HepG2 (cell line): Measurements from ENCODE around the gene ENDOD1. TPM values are rescaled to one million over a fixed set of nuclear protein-coding genes. Genes with fewer than 3 reads are reported as not detected.

Source experiments
- FOXP4 ChIP-seq: sonication (generic); formaldehyde crosslinking; IDR thresholded peaks from 2 replicates; pipeline ENCODE4 v1.4.0; 2020; ENCODE audit warnings: missing genetic modification reagents
- GLMP ChIP-seq: sonication (generic); formaldehyde crosslinking; IDR thresholded peaks from 2 replicates; pipeline ENCODE4 v1.9.0; 2021; ENCODE audit warnings: missing genetic modification reagents, mild to moderate bottlenecking, borderline replicate concordance
- HNRNPH1 ChIP-seq: fragments of 200-400 bp; formaldehyde crosslinking; optimal IDR thresholded peaks from 2 replicates; pipeline ENCODE3; 2017; ENCODE audit warnings: mild to moderate bottlenecking, low read depth, low read length
- PTBP1 ChIP-seq: fragments of 200-400 bp; formaldehyde crosslinking; IDR thresholded peaks from 2 replicates; pipeline ENCODE4 v1.6.1; 2018; ENCODE audit warnings: low read length, low read depth; ENCODE audit not compliant: poor library complexity, severe bottlenecking
- RARG ChIP-seq: sonication (generic); formaldehyde crosslinking; IDR thresholded peaks from 2 replicates; pipeline ENCODE4 v1.4.0; 2020; ENCODE audit warnings: low read depth, mild to moderate bottlenecking, missing genetic modification reagents
- RFX3 ChIP-seq: IDR thresholded peaks from 2 replicates; pipeline ENCODE4 v1.6.1; 2016; ENCODE audit warnings: missing biosample characterization, missing genetic modification reagents
- SP4 ChIP-seq: sonication (generic); formaldehyde crosslinking; IDR thresholded peaks from 2 replicates; pipeline ENCODE4 v1.8.1; 2023; ENCODE audit warnings: mild to moderate bottlenecking, missing genetic modification reagents
- TAF1 ChIP-seq: sonication (generic); formaldehyde crosslinking; IDR thresholded peaks from 2 replicates; pipeline ENCODE4 v1.4.0; 2020; ENCODE audit warnings: missing genetic modification reagents
- ZNF251 ChIP-seq: sonication (generic); formaldehyde crosslinking; IDR thresholded peaks from 2 replicates; pipeline ENCODE4 v1.9.0; 2021; ENCODE audit warnings: mild to moderate bottlenecking, missing genetic modification reagents
- ZNF281 ChIP-seq: sonication (generic); formaldehyde crosslinking; IDR thresholded peaks from 2 replicates; pipeline ENCODE4 v1.4.0; 2020; ENCODE audit warnings: missing genetic modification reagents, borderline replicate concordance
- ZNF652 ChIP-seq: IDR thresholded peaks from 2 replicates; pipeline ENCODE4 v1.6.1; 2016; ENCODE audit warnings: low read depth, borderline replicate concordance
- ZNF737 ChIP-seq: sonication (generic); formaldehyde crosslinking; IDR thresholded peaks from 2 replicates; pipeline ENCODE4 v1.5.0; 2020; ENCODE audit warnings: missing genetic modification reagents, mild to moderate bottlenecking, borderline replicate concordance
- ZSCAN9 ChIP-seq: IDR thresholded peaks from 2 replicates; pipeline ENCODE4 v1.6.1; 2016; ENCODE audit warnings: borderline replicate concordance
- polyA plus RNA-seq, 8 experiments: library from polyadenylated mRNA; depleted of rRNA in 3 of 8; stranded (reverse) in 7 of 8; unstranded in 1 of 8; fragments of >200 nt; fragmentation: Illumina TruSeq in 4 of 8; extraction: Trizol in 4 of 8; gene quantifications; 2 replicates each; pipeline versions ENCODE4 v1.2.1 to v1.2.3, GENCODE V29; 2011 to 2016; ENCODE audit warnings: low read depth in 4 of 8, missing spikeins in 1 of 8, mixed read lengths in 1 of 8; ENCODE audit not compliant: insufficient read depth in 1 of 8
- total RNA-seq, 5 experiments: library from RNA; depleted of rRNA; stranded (reverse); fragments of >200 nt; fragmentation: Illumina TruSeq; extraction: Trizol; gene quantifications; 2 replicates each; pipeline ENCODE4 v1.2.3, GENCODE V29; 2016; ENCODE audit warnings: low read depth in 1 of 5
- TF ChIP-seq, protein P1 (sequence below): sonication (generic); formaldehyde crosslinking; IDR thresholded peaks from 2 replicates; pipeline ENCODE4 v1.5.0; 2020; ENCODE audit warnings: missing genetic modification reagents
- TF ChIP-seq, protein P2 (sequence below): sonication (generic); formaldehyde crosslinking; IDR thresholded peaks from 2 replicates; pipeline ENCODE4 v1.4.0; 2020; ENCODE audit warnings: missing genetic modification reagents
- TF ChIP-seq, protein P3 (sequence below): sonication (generic); formaldehyde crosslinking; IDR thresholded peaks from 2 replicates; pipeline ENCODE4 v1.5.0; 2020; ENCODE audit warnings: missing genetic modification reagents

The ENDOD1 gene
- total and polyA plus RNA-seq, 2 of the 13 experiments (the other 11 are each of a cell fraction or from before 2014, with no cell fraction given) = 2.0 to 6.8 TPM

- no peak for TF ChIP-seq GLMP (CRISPR knock-in tag)
- TF ChIP-seq, protein P1, sequence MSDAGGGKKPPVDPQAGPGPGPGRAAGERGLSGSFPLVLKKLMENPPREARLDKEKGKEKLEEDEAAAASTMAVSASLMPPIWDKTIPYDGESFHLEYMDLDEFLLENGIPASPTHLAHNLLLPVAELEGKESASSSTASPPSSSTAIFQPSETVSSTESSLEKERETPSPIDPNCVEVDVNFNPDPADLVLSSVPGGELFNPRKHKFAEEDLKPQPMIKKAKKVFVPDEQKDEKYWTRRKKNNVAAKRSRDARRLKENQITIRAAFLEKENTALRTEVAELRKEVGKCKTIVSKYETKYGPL = 0 out of 2 replicates have a peak, but pooled peaks have one; percentile 32
- TF ChIP-seq ZNF251 (CRISPR knock-in tag) = no peak
- no peak for TF ChIP-seq ZSCAN9 (CRISPR knock-in tag)
- no peak for TF ChIP-seq ZNF652 (CRISPR knock-in tag)
- TF ChIP-seq HNRNPH1 = no peak
- TF ChIP-seq RFX3 (CRISPR knock-in tag) = no peak
- TF ChIP-seq TAF1 (CRISPR knock-in tag) = peak; percentile 69
- TF ChIP-seq, protein P2, sequence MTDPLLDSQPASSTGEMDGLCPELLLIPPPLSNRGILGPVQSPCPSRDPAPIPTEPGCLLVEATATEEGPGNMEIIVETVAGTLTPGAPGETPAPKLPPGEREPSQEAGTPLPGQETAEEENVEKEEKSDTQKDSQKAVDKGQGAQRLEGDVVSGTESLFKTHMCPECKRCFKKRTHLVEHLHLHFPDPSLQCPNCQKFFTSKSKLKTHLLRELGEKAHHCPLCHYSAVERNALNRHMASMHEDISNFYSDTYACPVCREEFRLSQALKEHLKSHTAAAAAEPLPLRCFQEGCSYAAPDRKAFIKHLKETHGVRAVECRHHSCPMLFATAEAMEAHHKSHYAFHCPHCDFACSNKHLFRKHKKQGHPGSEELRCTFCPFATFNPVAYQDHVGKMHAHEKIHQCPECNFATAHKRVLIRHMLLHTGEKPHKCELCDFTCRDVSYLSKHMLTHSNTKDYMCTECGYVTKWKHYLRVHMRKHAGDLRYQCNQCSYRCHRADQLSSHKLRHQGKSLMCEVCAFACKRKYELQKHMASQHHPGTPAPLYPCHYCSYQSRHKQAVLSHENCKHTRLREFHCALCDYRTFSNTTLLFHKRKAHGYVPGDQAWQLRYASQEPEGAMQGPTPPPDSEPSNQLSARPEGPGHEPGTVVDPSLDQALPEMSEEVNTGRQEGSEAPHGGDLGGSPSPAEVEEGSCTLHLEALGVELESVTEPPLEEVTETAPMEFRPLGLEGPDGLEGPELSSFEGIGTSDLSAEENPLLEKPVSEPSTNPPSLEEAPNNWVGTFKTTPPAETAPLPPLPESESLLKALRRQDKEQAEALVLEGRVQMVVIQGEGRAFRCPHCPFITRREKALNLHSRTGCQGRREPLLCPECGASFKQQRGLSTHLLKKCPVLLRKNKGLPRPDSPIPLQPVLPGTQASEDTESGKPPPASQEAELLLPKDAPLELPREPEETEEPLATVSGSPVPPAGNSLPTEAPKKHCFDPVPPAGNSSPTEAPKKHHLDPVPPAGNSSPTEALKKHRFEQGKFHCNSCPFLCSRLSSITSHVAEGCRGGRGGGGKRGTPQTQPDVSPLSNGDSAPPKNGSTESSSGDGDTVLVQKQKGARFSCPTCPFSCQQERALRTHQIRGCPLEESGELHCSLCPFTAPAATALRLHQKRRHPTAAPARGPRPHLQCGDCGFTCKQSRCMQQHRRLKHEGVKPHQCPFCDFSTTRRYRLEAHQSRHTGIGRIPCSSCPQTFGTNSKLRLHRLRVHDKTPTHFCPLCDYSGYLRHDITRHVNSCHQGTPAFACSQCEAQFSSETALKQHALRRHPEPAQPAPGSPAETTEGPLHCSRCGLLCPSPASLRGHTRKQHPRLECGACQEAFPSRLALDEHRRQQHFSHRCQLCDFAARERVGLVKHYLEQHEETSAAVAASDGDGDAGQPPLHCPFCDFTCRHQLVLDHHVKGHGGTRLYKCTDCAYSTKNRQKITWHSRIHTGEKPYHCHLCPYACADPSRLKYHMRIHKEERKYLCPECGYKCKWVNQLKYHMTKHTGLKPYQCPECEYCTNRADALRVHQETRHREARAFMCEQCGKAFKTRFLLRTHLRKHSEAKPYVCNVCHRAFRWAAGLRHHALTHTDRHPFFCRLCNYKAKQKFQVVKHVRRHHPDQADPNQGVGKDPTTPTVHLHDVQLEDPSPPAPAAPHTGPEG = no peak
- TF ChIP-seq FOXP4 (CRISPR knock-in tag) = peak; percentile 75
- TF ChIP-seq SP4 (CRISPR knock-in tag) = no peak
- no peak for TF ChIP-seq RARG (CRISPR knock-in tag)
- TF ChIP-seq, protein P3, sequence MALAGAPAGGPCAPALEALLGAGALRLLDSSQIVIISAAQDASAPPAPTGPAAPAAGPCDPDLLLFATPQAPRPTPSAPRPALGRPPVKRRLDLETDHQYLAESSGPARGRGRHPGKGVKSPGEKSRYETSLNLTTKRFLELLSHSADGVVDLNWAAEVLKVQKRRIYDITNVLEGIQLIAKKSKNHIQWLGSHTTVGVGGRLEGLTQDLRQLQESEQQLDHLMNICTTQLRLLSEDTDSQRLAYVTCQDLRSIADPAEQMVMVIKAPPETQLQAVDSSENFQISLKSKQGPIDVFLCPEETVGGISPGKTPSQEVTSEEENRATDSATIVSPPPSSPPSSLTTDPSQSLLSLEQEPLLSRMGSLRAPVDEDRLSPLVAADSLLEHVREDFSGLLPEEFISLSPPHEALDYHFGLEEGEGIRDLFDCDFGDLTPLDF (CRISPR knock-in tag) = 0 out of 2 replicates have a peak, but pooled peaks have one; percentile 37
- no peak for TF ChIP-seq ZNF737 (CRISPR knock-in tag)
- TF ChIP-seq ZNF281 = no peak
- no peak for TF ChIP-seq PTBP1
These were observed 21.1 kb upstream of the ENDOD1 start (continued) for GRCh38 chr11:95068549-95068948.
